Fibroblast of lung (primary cell): ENCODE results near the gene POLD1. TPM values are rescaled to one million over a fixed set of nuclear protein-coding genes. Genes with fewer than 3 reads are reported as not detected.

Experiments
- DNase-seq, 2 donors: peaks; one replicate each; pipeline versions ENCODE4 v3.0.0 to v3.0.0-alpha.2; 2010; ENCODE audit warnings: low read depth in 2 of 2
- H2AFZ ChIP-seq: 2 replicates; pipeline ENCODE4 v1.5.1; 2012; ENCODE audit warnings: low read length, control low read depth, inconsistent platforms
- H3K27ac ChIP-seq: 2 replicates; pipeline ENCODE4 v1.5.1; 2011; ENCODE audit warnings: low read length, control low read depth; ENCODE audit not compliant: insufficient read depth
- H3K27me3 ChIP-seq: 2 replicates; pipeline ENCODE4 v1.5.1; 2011; ENCODE audit warnings: mild to moderate bottlenecking, low read length; ENCODE audit not compliant: control insufficient read depth, insufficient read depth
- H3K36me3 ChIP-seq: 2 replicates; pipeline ENCODE4 v1.5.1; 2011; ENCODE audit warnings: low read length; ENCODE audit not compliant: control insufficient read depth, insufficient read depth
- H3K4me1 ChIP-seq: 2 replicates; pipeline ENCODE4 v1.5.1; 2011; ENCODE audit warnings: low read length; ENCODE audit not compliant: control insufficient read depth, insufficient read depth; ENCODE audit errors: extremely low read depth
- H3K4me2 ChIP-seq: 2 replicates; pipeline ENCODE4 v1.5.1; 2011; ENCODE audit warnings: low read length, control low read depth; ENCODE audit not compliant: insufficient read depth; ENCODE audit errors: extremely low read depth
- H3K4me3 ChIP-seq, 4 experiments: fragments of 200-600 bp in 1 of 4; sonication (generic) in 1 of 4; replicated peaks in 1 of 4; 2 replicates each; pipeline ENCODE4 v1.5.1; 2011 to 2016; ENCODE audit warnings: low read length in 4 of 4, low read depth in 3 of 4, mild to moderate bottlenecking in 3 of 4, control low read depth in 2 of 4, inconsistent platforms in 1 of 4, mixed read lengths in 1 of 4; ENCODE audit not compliant: insufficient read depth in 1 of 4; ENCODE audit errors: control extremely low read depth in 1 of 4
- H3K79me2 ChIP-seq: 2 replicates; pipeline ENCODE4 v1.5.1; 2012; ENCODE audit warnings: mild to moderate bottlenecking, low read length, inconsistent platforms; ENCODE audit not compliant: control insufficient read depth, insufficient read depth
- H3K9ac ChIP-seq: 2 replicates; pipeline ENCODE4 v1.5.1; 2011; ENCODE audit warnings: mild to moderate bottlenecking, low read length, control low read depth; ENCODE audit not compliant: insufficient read depth
- H3K9me3 ChIP-seq: 2 replicates; pipeline ENCODE4 v1.5.1; 2012; ENCODE audit warnings: low read depth, low read length; ENCODE audit not compliant: control insufficient read depth, insufficient read depth
- H4K20me1 ChIP-seq: 2 replicates; pipeline ENCODE4 v1.5.1; 2011; ENCODE audit warnings: low read length; ENCODE audit not compliant: control insufficient read depth, insufficient read depth; ENCODE audit errors: extremely low read depth
- CTCF ChIP-seq, 2 donors: IDR thresholded peaks in 1 of 2; conservative IDR thresholded peaks in 1 of 2; 1 replicate in 1 of 2; 2 replicates in 1 of 2; pipeline ENCODE4 v1.5.1; 2011 to 2012; ENCODE audit warnings: low read length in 2 of 2, control low read depth in 1 of 2, inconsistent platforms in 1 of 2, low read depth in 1 of 2, mild to moderate bottlenecking in 1 of 2
- EZH2 ChIP-seq: IDR thresholded peaks from 2 replicates; pipeline ENCODE4 v1.5.1; 2012; ENCODE audit warnings: low read length, control low read depth, mild to moderate bottlenecking; ENCODE audit errors: missing control alignments
- polyA plus RNA-seq, 2 donors: library from polyadenylated mRNA; depleted of rRNA in 1 of 2; stranded (reverse) in 1 of 2; unstranded in 1 of 2; fragments of >200 nt; gene quantifications; 2 replicates each; pipeline ENCODE4 v1.2.1, GENCODE V29; 2011 to 2012; ENCODE audit warnings: missing spikeins in 1 of 2
- total RNA-seq: library from RNA; depleted of rRNA; stranded (reverse); fragments of >200 nt; gene quantifications from 2 replicates; pipeline ENCODE4 v1.2.1, GENCODE V29; 2014

POLD1 gene
- total and polyA plus RNA-seq, 2 donors (not counting 1 experiment from before 2014, with no cell fraction given) = 4.0 to 23.6 TPM

- no peak for DNase-seq
- Histone ChIP-seq H3K4me3 (no peak overlapping the region), H3K4me1 (no peaks in the 10 kb centered on the region), H3K9ac (no peak overlapping the region), H3K9me3 (no peaks in the 10 kb centered on the region), H3K36me3 (no peaks in the 10 kb centered on the region), H3K4me2 (no peak overlapping the region), H3K27me3 (no peaks in the 10 kb centered on the region), H2AFZ (no peak overlapping the region), H3K79me2 (no peaks in the 10 kb centered on the region), H4K20me1 (no peaks in the 10 kb centered on the region), H3K27ac (no peak overlapping the region)
- TF ChIP-seq CTCF (conservative IDR thresholded peaks at IDR 0.05 in 1 of 2, IDR thresholded peaks at IDR 0.05 in 1 of 2; ENCODE audit: low read depth in 1 of 2, low read length in 2 of 2) = no peak
- no peak for TF ChIP-seq EZH2
These were observed 15.2 kb downstream of the POLD1 start for GRCh38 chr19:50399368-50399745.

- Histone ChIP-seq H2AFZ (no peak overlapping the region), H3K27me3 (no peaks in the 10 kb centered on the region), H3K9me3 (no peaks in the 10 kb centered on the region), H3K9ac (no peak overlapping the region), H3K36me3 (peaks cover 6% of the 10 kb centered on the region), H3K4me2 (no peak overlapping the region), H3K4me3 (no peak overlapping the region), H3K79me2 (no peaks in the 10 kb centered on the region), H4K20me1 (no peaks in the 10 kb centered on the region), H3K4me1 (no peaks in the 10 kb centered on the region), H3K27ac (no peak overlapping the region)
- TF ChIP-seq CTCF (conservative IDR thresholded peaks at IDR 0.05 in 1 of 2, IDR thresholded peaks at IDR 0.05 in 1 of 2; ENCODE audit: low read depth in 1 of 2, low read length in 2 of 2) = no peak
- TF ChIP-seq EZH2 = no peak
- no peak for DNase-seq
These were observed 17.7 kb downstream of the POLD1 start for GRCh38 chr19:50401605-50402450.

GRCh38 chr19:50402544-50403301 is 18.6 kb downstream of the POLD1 start:
- H3K4me1 ChIP-seq = no peaks in the 10 kb centered on the region
- no peak overlapping the region for H3K4me3 ChIP-seq
- no peak overlapping the region for H3K9ac ChIP-seq
- TF ChIP-seq EZH2 = no peak
- no peak for TF ChIP-seq CTCF (conservative IDR thresholded peaks at IDR 0.05 in 1 of 2, IDR thresholded peaks at IDR 0.05 in 1 of 2; ENCODE audit: low read depth in 1 of 2, low read length in 2 of 2)
- no peak for DNase-seq
- peaks cover 8% of the 10 kb centered on the region for H3K36me3 ChIP-seq
- H4K20me1 ChIP-seq = no peaks in the 10 kb centered on the region
- H3K79me2 ChIP-seq = no peaks in the 10 kb centered on the region
- H2AFZ ChIP-seq = no peak overlapping the region
- H3K27me3 ChIP-seq = no peaks in the 10 kb centered on the region
- H3K4me2 ChIP-seq = no peak overlapping the region
- no peaks in the 10 kb centered on the region for H3K9me3 ChIP-seq
- H3K27ac ChIP-seq = no peak overlapping the region
